ENCODE data around the gene LAMC2.

Gene LAMC2

DNA sequence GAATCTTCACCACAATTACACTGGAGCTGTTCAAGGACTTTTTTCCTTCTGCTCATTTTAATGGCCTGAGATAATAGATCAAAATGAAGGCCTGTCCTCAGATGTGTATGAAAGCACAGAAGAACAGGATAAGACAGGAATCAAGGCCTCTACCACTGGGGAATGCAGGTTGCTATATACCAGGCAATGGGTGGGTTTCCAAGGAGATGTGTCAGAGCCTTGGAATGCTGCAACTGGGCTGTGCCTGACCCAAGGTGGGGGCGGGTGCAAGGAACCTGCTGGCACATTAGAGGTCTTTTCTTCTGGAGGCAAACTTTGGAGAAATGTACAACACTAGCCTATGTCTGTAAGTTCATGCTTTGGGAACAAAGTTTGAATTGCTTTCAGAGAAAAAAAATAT, 21.7 kb upstream of the LAMC2 start:
- ChIA-PET POLR2A (interaction anchor here (0.6 kb wide), 1 partner anchor 14 kb away, joined by 3 read pairs; no protein-coding TSS in a partner anchor), CTCF (interaction anchor here (1.5 kb wide), 1 partner anchor 12 kb away, joined by 8 read pairs; no protein-coding TSS in a partner anchor)
- TF ChIP-seq, protein P1, sequence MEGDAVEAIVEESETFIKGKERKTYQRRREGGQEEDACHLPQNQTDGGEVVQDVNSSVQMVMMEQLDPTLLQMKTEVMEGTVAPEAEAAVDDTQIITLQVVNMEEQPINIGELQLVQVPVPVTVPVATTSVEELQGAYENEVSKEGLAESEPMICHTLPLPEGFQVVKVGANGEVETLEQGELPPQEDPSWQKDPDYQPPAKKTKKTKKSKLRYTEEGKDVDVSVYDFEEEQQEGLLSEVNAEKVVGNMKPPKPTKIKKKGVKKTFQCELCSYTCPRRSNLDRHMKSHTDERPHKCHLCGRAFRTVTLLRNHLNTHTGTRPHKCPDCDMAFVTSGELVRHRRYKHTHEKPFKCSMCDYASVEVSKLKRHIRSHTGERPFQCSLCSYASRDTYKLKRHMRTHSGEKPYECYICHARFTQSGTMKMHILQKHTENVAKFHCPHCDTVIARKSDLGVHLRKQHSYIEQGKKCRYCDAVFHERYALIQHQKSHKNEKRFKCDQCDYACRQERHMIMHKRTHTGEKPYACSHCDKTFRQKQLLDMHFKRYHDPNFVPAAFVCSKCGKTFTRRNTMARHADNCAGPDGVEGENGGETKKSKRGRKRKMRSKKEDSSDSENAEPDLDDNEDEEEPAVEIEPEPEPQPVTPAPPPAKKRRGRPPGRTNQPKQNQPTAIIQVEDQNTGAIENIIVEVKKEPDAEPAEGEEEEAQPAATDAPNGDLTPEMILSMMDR (IDR thresholded peaks at IDR 0.05; ENCODE audit: insufficient read depth, low read length, missing control alignments) = no peak
- DNase-seq (ENCODE audit: low read depth, low spot score) = no peak
- H3K4me3 ChIP-seq (ENCODE audit: low read depth, low read length) = no peak overlapping the region

DNA sequence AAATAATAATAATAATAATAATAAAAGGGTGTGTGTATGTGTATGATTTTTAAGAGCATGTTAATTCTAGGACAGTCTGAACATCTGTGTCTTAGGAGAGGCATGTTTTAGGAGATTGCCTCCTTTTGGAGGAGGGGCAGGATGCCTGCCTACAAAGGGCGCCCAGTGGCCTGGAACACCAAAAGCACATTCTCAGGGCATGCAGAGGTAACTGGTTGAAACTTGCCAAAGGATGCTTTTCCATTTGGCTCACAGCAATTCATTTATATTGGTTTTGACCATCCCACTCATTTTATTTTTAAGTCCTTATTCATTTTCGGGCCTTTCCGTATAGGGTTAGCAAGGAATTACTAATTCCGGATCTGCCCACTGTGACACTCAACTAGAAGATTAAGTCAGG, 21.1 kb upstream of the LAMC2 start:
- H3K4me3 ChIP-seq (ENCODE audit: low read depth, low read length) = no peak overlapping the region
- ChIA-PET POLR2A (no interaction called here), CTCF (no interaction called here)
- DNase-seq (ENCODE audit: low read depth, low spot score) = no peak
- TF ChIP-seq, protein P1 (IDR thresholded peaks at IDR 0.05; ENCODE audit: insufficient read depth, low read length, missing control alignments) = no peak

DNA sequence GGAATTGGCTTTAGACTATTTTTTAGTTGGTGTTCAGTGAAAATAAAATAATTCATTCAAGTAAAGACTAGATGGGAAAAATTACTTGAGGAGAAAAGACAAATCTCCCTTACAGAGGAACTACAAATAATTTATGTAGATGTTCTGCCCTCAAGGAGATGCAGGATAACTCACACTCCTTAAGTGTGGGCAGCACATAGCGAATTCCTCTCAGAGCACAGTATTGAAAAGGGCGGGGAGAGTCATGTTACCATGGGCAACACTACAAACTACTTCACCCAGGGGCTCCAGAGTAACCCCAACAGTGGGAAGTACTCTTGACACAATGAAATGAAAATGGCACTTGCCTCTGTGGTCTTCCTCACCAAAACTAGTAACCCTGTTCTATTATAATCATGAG, 20.6 kb upstream of the LAMC2 start:
- TF ChIP-seq, protein P1 (IDR thresholded peaks at IDR 0.05; ENCODE audit: insufficient read depth, low read length, missing control alignments) = no peak
- POLR2A ChIA-PET = no interaction called here
- no peak overlapping the region for H3K4me3 ChIP-seq (ENCODE audit: low read depth, low read length)
- CTCF ChIA-PET = no interaction called here
- DNase-seq (ENCODE audit: low read depth, low spot score) = no peak

DNA sequence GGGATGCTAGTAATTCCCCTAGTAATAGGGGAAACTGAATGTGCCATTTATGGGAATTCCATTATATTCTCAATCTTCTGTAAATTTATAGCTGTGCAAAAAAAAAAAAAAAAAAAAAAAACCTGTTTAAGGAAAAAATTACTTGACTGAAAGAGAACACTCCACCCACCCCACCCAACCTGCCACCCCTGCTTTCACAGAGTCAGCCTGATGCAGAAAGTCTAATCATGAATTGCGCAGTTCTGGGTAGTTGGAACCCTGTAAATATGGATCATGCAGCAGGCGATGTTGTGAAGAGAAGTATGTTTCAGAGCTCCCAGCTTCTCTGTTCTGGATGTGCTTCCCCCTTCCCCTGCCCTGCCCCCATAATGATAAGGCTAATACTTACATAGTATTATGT, 19.6 kb upstream of the LAMC2 start:
- DNase-seq (ENCODE audit: low read depth, low spot score) = no peak
- TF ChIP-seq, protein P1 (IDR thresholded peaks at IDR 0.05; ENCODE audit: insufficient read depth, low read length, missing control alignments) = no peak
- CTCF ChIA-PET = interaction anchor here (2.2 kb wide), 1 partner anchor 68 kb away, joined by 5 read pairs; no protein-coding TSS in a partner anchor
- H3K4me3 ChIP-seq (ENCODE audit: low read depth, low read length) = no peak overlapping the region
- POLR2A ChIA-PET = no interaction called here

DNA sequence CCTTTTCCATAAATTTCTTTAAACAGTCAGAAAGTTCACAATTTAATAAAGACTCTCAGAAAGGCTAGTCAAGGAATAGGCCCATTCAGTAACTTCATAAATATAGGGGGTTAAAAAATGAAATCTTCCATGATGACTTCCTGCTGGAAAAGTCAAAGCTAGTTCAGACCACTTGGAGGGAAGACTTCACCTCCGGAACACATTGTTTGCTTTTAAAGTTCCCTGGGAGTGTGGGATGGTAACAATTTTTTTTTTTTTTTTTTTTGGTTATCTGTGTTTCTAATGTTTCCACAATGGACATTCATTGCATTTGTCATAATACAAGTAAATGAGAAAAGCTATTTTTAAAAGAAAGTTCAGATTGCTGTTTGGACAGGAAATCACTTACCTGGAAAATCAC, 18.4 kb upstream of the LAMC2 start:
- no peak overlapping the region for H3K4me3 ChIP-seq (ENCODE audit: low read depth, low read length)
- TF ChIP-seq, protein P1 (IDR thresholded peaks at IDR 0.05; ENCODE audit: insufficient read depth, low read length, missing control alignments) = no peak
- ChIA-PET CTCF (interaction anchor here (0.9 to 2.2 kb wide), 3 partner anchors 10 to 67 kb away, joined by 3 to 5 read pairs (median 3); no protein-coding TSS in a partner anchor), POLR2A (interaction anchor here (0.6 kb wide), 1 partner anchor 18 kb away, joined by 3 read pairs; no protein-coding TSS in a partner anchor)
- DNase-seq (ENCODE audit: low read depth, low spot score) = no peak

DNA sequence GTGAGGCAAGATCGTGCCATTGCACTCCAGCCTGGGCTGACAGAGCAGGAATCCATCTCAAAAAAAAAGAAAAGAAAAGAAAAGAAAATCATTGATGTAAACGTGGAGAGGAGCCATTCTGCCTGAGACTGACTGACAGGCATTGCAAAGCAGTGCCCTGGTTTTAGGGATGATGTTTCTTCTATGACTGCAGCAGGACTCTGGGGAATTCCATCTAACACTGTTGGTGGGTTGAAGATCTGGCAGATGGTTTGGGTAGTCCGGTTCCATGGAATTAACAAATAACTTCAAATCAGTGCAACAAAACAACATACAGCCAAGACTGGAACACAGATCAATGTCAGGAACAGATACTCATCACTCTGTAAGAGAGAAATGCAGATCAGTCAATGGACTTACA, 17.8 kb upstream of the LAMC2 start:
- H3K4me3 ChIP-seq (ENCODE audit: low read depth, low read length) = no peak overlapping the region
- ChIA-PET POLR2A (no interaction called here), CTCF (interaction anchor here (1.2 to 2.2 kb wide), 2 partner anchors 21 to 67 kb away, joined by 3 to 5 read pairs; no protein-coding TSS in a partner anchor)
- DNase-seq (ENCODE audit: low read depth, low spot score) = no peak
- TF ChIP-seq, protein P1 (IDR thresholded peaks at IDR 0.05; ENCODE audit: insufficient read depth, low read length, missing control alignments) = no peak
